Right cardiac atrium (tissue), 5 donors: ENCODE measurements around the gene EIPR1. TPM values are rescaled to one million over a fixed set of nuclear protein-coding genes. Genes with fewer than 3 reads are reported as not detected.
A peak's percentile ranks its signal among the peaks of the same experiment; 100 is the strongest.

Experiments used
- ATAC-seq, 2 donors: fragments of 200-7000 bp; cut with Tn5 transposase; one replicate each; pipeline versions ENCODE4 v1.8.0 to v1.9.1; 2020; ENCODE audit warnings: moderate library complexity in 2 of 2, mild to moderate bottlenecking in 1 of 2
- DNase-seq, 3 donors: peaks; one replicate each; pipeline ENCODE4 v3.0.0-alpha.2; 2020
- H3K27ac ChIP-seq: one replicate; pipeline ENCODE4 v1.5.1; 2013; ENCODE audit warnings: mild to moderate bottlenecking, low read length, control low read depth, moderate library complexity
- H3K27me3 ChIP-seq: one replicate; pipeline ENCODE4 v1.6.1; 2013; ENCODE audit not compliant: control insufficient read depth, insufficient read depth
- H3K4me1 ChIP-seq: one replicate; pipeline ENCODE4 v1.6.1; 2013; ENCODE audit warnings: low read length; ENCODE audit not compliant: control insufficient read depth, insufficient read depth
- H3K4me3 ChIP-seq: one replicate; pipeline ENCODE4 v1.5.1; 2013; ENCODE audit warnings: low read length, control low read depth
- H3K9me3 ChIP-seq: one replicate; pipeline ENCODE4 v1.6.1; 2013; ENCODE audit warnings: low read length; ENCODE audit not compliant: control insufficient read depth
- WGBS: extraction: QIAGEN DNeasy Blood & Tissue Kit; methylation state at CpG from one replicate; pipeline ENCODE4 v1.1.7; 2013; 5-methylcytosine and 5-hydroxymethylcytosine counted together
- intact Hi-C, 4 donors: fragments of 100-400 bp; cut with DNase I; formaldehyde crosslinking; loops; one replicate each; pipeline versions ENCODE4 v1.11.0 to v1.14.0; 2022 to 2023
- polyA plus RNA-seq: library from polyadenylated mRNA; stranded (reverse); fragments of 200-250 nt; gene quantifications from one replicate; pipeline ENCODE4 v1.2.3, GENCODE V29; 2013
- total RNA-seq, 4 donors: library from RNA; stranded (reverse); fragmentation: NEBNext Ultra II Directional; extraction: Animal tissue kit (Norgen Biotek cat#: 25700); gene quantifications; one replicate each; pipeline ENCODE4 v1.2.1, GENCODE V29; 2021
- donor health status: healthy with polysubstance abuse.
- donor health status: DM: no; HTN: yes; CAD: no.
- donor health status: DM: no; HTN: no; CAD: no.
- donor health status: DM: no; HTN: yes; CAD: no; lungs with severe emphysema.
- donor health status: DM: yes; HTN: yes; CAD: no.

EIPR1 gene
- total and polyA plus RNA-seq, 5 donors = 8.4 to 12.2 (median 10.6) TPM

DNA sequence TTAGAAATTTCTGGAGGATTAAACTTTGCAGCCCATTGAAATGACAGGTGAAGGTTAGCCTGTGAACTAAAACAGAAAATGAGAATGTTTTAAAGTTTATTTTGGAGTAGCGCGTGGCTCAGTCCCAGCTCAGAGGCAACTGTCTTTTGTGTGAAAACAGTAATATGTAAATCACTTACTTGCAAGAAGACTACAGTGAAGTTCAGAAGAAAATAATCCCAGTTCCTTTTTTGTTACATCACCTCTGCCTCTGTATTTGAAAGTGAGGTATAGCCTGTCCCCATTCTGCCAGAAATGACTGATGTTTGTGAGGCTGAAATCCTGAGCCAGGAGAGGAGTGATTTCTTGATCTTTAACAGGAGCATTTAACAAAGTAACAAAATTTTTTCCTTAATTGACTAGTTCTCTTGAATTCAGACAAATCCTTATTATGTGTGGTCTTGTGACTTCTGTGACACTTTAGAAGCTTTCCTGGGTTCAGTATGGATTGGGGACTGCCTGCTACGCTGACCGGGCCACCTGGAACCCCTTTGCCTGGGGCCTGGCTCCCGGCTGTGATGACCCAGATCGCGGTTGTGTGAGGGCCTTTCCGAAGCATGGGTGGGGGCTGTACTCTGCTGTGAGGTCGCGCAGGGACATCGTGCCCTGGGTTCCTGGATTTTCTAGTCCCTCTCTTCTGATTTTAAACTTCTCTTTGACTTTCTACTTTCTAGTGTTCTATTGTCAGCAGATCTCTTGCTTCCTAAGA, 26.1 kb upstream of the EIPR1 start:
- H3K4me3 ChIP-seq = no peak overlapping the region
- no peaks in the 10 kb centered on the region for H3K9me3 ChIP-seq
- 84% methylated on average over 11 of the region's 11 CpGs for WGBS
- intact Hi-C loops = no loop called here
- H3K27ac ChIP-seq = no peak overlapping the region
- DNase-seq (no peak), ATAC-seq (no peak)
- H3K4me1 ChIP-seq = peaks cover 10% of the 10 kb centered on the region
- H3K27me3 ChIP-seq = no peaks in the 10 kb centered on the region

DNA sequence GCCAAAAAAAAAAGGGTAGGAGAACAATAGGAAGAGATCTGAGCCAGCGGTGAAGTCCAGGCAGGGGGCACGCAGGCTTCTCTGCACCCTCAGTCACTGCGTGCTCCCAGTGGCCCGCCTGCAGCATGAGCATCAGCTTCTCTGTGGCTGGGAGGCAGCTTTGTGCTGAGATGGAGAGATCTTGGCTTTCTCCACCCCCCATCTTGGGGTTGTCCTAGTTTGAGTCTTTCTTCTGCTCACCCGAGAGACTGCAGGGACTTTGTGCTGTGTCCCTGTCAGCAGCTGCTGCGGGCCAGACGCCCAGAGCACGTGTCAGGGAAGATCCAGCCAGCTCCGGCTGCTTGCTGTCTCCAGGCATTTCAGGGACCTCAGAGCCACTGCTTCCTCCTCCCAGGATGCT, 22.2 kb upstream of the EIPR1 start:
- Histone ChIP-seq H3K27me3 (no peaks in the 10 kb centered on the region), H3K4me3 (no peak overlapping the region), H3K27ac (no peak overlapping the region), H3K4me1 (peaks cover 6% of the 10 kb centered on the region), H3K9me3 (no peaks in the 10 kb centered on the region)
- ATAC-seq (peak; percentile 87 to 93), DNase-seq (peak; percentile 55 to 87 (median 86))
- intact Hi-C loops = no loop called here
- 18% methylated on average over 9 of the region's 9 CpGs for WGBS

DNA sequence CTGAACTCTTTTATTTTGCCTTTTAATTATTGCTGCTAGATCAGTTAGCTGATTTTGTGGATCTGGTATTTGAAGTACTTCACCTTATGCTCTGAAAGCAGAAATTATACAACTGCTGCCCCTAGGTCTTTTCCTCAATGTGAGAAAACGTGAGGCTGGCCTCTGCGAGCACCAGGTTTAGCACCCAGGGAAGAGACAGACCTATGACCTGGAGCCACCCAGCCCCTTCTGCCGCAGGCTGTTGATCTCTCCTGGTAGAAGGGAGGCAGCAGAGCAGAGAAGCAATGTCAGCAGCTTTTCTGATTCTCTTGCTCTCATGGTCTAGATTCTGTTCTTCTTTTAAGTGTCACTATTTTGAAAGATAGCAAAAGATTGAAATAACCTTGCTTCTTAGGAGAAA, 21.8 kb upstream of the EIPR1 start:
- H3K27ac ChIP-seq = peak overlapping the region; percentile 10
- no peaks in the 10 kb centered on the region for H3K9me3 ChIP-seq
- DNase-seq (no peak), ATAC-seq (no peak)
- 39% methylated on average over 3 of the region's 3 CpGs for WGBS
- peaks cover 6% of the 10 kb centered on the region for H3K4me1 ChIP-seq
- no peak overlapping the region for H3K4me3 ChIP-seq
- no peaks in the 10 kb centered on the region for H3K27me3 ChIP-seq
- intact Hi-C loops = no loop called here

DNA sequence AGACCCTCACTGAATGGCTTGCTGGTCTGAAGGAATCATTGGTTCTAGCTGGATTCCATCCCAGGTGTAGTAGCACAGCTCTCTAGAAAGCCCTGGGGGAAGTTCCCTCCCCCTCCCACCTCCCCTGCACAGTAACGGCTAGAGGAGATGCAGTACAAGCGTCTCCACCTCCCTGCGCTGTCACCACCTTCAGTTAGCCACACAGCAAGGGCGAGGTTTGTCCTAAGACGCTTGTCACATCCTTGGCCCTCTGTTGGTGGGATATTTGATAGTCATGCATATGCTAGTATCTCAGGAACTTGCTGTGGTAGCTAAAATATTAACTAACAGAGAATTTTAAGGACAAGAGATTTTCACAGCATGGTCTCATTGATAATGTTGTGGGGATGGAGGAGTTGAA, 21.2 kb upstream of the EIPR1 start:
- WGBS = 78% methylated on average over 5 of the region's 5 CpGs
- no peak overlapping the region for H3K27ac ChIP-seq
- no peaks in the 10 kb centered on the region for H3K9me3 ChIP-seq
- intact Hi-C loops = no loop called here
- no peak overlapping the region for H3K4me3 ChIP-seq
- DNase-seq = no peak
- no peaks in the 10 kb centered on the region for H3K27me3 ChIP-seq
- no peak for ATAC-seq
- peaks cover 6% of the 10 kb centered on the region for H3K4me1 ChIP-seq

DNA sequence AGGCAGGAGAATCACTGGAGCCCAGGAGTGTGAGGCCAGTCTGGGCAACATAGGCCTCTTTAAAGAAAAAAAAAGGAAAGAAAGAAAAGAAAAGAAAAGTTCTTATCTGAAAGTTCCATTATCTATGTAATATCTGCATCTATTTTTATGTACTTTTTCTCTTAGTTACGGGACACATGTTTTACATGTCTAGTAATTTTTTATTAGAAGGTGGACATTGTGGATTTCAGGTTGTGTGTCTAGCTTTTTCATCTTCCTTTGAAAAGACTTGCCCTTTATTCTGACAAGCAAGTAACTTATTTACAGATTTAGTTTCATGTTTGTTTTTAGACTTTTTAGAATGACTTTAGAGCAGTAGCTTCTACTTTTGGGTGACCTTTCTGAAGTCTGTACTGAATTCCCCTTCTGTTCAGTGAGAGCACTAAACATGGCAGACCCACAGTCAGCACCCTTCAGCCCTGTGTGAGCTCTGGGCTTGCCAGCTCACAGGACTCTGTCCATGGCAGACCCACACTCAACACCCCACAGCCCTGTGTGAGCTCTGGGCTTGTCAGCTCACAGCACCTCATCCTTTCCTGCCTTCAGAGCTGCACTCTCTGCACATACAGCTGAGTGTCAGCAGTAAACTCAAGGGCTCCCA, 19.4 kb upstream of the EIPR1 start:
- 96% methylated on average over 1 of the region's 1 CpG for WGBS

DNA sequence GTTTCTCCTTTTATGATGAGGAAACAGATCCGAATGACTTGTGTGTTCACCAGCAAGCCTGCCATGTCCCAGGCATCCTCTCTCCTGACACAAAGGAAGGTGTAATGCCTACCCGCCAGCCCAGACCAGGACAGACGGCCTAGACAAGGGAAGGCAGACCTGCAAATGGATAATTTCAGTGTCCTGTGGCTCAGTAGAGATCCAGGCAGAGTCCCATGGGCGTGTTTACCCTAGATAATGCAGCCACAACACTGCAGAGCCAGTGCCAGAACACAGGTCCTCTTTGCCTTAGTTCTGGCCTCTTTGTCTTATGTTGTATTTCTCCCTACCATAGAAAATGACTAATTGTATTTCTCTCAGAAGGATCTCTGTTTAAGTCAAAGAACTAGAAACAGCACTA, 14.6 kb upstream of the EIPR1 start:
- no peak overlapping the region for H3K4me3 ChIP-seq
- intact Hi-C loops = no loop called here
- WGBS = 91% methylated on average over 4 of the region's 4 CpGs
- H3K27me3 ChIP-seq = no peaks in the 10 kb centered on the region
- ATAC-seq (no peak), DNase-seq (no peak)
- H3K4me1 ChIP-seq = no peaks in the 10 kb centered on the region
- H3K27ac ChIP-seq = no peak overlapping the region
- no peaks in the 10 kb centered on the region for H3K9me3 ChIP-seq

More for the DNA sequence above, 19.4 kb upstream of the EIPR1 start:
- ATAC-seq (no peak), DNase-seq (no peak)
- intact Hi-C loops = no loop called here
- H3K4me3 ChIP-seq = no peak overlapping the region
- H3K4me1 ChIP-seq = peaks cover 6% of the 10 kb centered on the region
- H3K9me3 ChIP-seq = no peaks in the 10 kb centered on the region
- H3K27ac ChIP-seq = no peak overlapping the region
- H3K27me3 ChIP-seq = no peaks in the 10 kb centered on the region

DNA sequence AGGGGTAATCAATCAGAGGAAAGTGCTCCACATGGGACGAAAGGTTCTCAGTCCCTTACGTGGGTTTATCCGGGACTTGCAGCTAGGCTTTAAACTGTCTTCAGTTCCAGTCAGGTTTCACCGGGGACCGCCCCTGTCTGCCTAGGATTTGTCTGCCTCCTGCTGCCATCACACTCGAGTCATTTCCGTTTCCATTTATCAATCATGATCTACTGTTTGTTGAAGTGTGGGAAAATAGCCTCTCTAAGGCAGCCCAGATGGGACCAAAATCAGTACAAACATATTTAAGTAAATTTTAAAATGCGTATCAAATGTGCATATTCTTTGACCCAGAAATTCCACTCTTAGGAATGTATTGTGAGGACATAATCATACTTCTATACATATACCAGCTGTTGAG, 12.4 kb upstream of the EIPR1 start:
- Histone ChIP-seq H3K27ac (no peak overlapping the region), H3K27me3 (no peaks in the 10 kb centered on the region), H3K4me1 (no peaks in the 10 kb centered on the region), H3K9me3 (no peaks in the 10 kb centered on the region), H3K4me3 (no peak overlapping the region)
- ATAC-seq (no peak), DNase-seq (no peak)
- 93% methylated on average over 8 of the region's 8 CpGs for WGBS
- intact Hi-C loops = no loop called here

DNA sequence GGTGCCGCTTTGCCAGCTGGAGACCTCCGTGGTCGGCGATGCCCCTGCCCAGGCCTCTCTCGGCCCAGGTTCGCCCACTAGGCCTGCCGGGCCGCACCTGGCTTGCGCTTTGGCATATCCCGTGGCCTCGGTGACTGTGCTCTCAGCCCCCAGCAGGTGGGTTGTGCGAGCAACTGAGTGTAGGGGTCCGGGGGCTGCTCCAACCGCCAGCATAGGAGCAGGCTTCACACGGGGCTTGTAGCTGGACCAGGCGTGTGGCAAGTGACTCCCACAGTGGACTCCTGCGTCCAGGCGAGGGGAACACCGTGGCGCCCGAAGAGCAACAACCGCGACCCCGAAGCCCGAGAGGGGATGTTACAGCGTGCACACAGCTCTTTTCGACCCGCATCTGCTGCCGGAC, 11.6 kb upstream of the EIPR1 start:
- Histone ChIP-seq H3K27ac (no peak overlapping the region), H3K4me3 (no peak overlapping the region), H3K9me3 (no peaks in the 10 kb centered on the region), H3K27me3 (no peaks in the 10 kb centered on the region), H3K4me1 (no peaks in the 10 kb centered on the region)
- WGBS = 97% methylated on average over 29 of the region's 29 CpGs
- no peak for DNase-seq
- ATAC-seq = no peak
- intact Hi-C loops = no loop called here

DNA sequence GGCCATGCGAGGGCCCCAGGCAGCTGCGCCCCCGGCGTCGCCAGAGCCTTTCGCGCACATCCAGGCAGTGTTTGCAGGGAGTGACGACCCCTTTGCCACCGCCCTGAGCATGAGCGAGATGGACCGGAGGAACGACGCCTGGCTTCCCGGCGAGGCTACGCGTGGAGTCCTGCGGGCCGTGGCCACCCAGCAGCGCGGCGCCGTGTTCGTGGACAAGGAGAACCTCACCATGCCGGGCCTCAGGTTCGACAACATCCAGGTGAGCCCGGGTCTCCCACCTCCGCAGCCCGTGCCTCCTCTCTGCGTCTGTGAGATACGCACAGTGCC, 10.8 kb upstream of the EIPR1 start:
- DNase-seq (no peak), ATAC-seq (peak in 1 of 2 donors; percentile 31)
- Histone ChIP-seq H3K9me3 (no peaks in the 10 kb centered on the region), H3K4me1 (no peaks in the 10 kb centered on the region), H3K27ac (no peak overlapping the region), H3K4me3 (no peak overlapping the region), H3K27me3 (no peaks in the 10 kb centered on the region)
- intact Hi-C loops = no loop called here
- WGBS = 98% methylated on average over 31 of the region's 31 CpGs

DNA sequence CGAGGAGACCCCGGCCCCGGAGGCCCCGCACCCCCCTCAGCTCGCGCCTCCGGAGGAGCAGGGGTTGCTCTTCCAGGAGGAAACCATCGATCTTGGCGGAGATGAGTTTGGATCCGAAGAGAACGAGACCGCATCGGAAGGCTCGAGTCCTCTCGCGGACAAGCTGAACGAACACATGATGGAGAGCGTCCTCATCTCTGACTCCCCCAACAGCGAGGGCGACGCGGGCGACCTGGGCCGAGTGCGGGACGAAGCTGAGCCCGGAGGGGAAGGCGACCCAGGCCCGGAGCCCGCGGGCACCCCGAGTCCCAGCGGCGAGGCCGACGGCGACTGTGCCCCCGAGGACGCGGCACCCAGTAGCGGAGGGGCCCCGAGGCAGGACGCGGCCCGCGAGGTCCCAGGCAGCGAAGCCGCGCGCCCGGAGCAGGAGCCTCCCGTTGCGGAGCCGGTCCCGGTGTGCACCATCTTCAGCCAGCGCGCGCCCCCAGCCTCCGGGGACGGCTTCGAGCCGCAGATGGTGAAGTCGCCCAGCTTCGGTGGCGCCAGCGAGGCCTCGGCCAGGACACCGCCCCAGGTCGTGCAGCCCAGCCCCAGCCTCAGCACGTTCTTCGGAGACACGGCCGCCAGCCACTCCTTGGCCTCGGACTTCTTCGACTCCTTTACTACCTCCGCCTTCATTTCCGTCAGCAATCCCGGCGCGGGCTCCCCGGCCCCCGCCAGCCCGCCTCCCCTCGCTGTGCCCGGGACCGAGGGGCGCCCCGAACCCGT, 10.2 kb upstream of the EIPR1 start:
- Histone ChIP-seq H3K27ac (no peak overlapping the region), H3K27me3 (no peaks in the 10 kb centered on the region), H3K4me3 (no peak overlapping the region), H3K4me1 (no peaks in the 10 kb centered on the region), H3K9me3 (no peaks in the 10 kb centered on the region)
- peak in 1 of 2 donors; percentile 34 for ATAC-seq
- 91% methylated on average over 89 of the region's 89 CpGs for WGBS
- intact Hi-C loops = no loop called here
- no peak for DNase-seq

DNA sequence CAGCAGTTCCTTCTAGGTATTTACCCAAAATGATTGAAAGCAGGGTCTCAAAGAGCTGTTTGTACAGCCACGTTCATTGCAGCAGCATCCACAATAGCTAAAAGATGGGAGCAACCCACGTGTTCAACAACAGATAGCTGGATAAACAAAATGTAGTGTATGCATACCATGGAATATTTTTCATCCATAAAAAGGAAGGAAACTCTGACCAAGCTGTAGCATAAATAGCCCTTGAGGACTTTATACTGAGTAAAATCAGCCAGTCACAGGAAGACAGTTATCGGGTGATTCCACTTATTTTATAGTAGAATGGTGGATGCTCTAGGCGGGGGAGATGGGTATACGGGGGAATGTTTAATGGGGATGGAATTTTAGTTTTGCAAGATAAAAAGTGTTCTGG, 9.4 kb upstream of the EIPR1 start:
- Histone ChIP-seq H3K9me3 (no peaks in the 10 kb centered on the region), H3K4me1 (no peaks in the 10 kb centered on the region), H3K4me3 (no peak overlapping the region), H3K27me3 (no peaks in the 10 kb centered on the region), H3K27ac (no peak overlapping the region)
- intact Hi-C loops = no loop called here
- ATAC-seq (no peak), DNase-seq (no peak)
- 82% methylated on average over 5 of the region's 5 CpGs for WGBS
